HepG2 (cell line): ENCODE data around the gene SMC1B.

Experiments used
- BCL3 ChIP-seq: sonication (generic); formaldehyde crosslinking; IDR thresholded peaks from 2 replicates; pipeline ENCODE4 v1.5.1; 2020; ENCODE audit warnings: mild to moderate bottlenecking, missing genetic modification reagents, moderate library complexity
- CEBPG ChIP-seq: IDR thresholded peaks from 2 replicates; pipeline ENCODE4 v1.6.1; 2016
- GPN1 ChIP-seq: sonication (generic); formaldehyde crosslinking; IDR thresholded peaks from 2 replicates; pipeline ENCODE4 v1.5.1; 2020; ENCODE audit warnings: missing genetic modification reagents, borderline replicate concordance
- JUNB ChIP-seq: sonication (generic); formaldehyde crosslinking; IDR thresholded peaks from 2 replicates; pipeline ENCODE4 v1.8.0; 2022; ENCODE audit warnings: missing genetic modification reagents, mild to moderate bottlenecking, borderline replicate concordance
- MAFK ChIP-seq, 2 experiments: IDR thresholded peaks in 1 of 2; conservative IDR thresholded peaks in 1 of 2; 2 replicates each; pipeline ENCODE4 v1.6.1; 2011; ENCODE audit warnings: improper control_type of control experiment in 2 of 2, low read length in 2 of 2
- RFX5 ChIP-seq: IDR thresholded peaks from 2 replicates; pipeline ENCODE4 v1.6.1; 2011; ENCODE audit warnings: low read depth, low read length, improper control_type of control experiment
- SCMH1 ChIP-seq: sonication (generic); formaldehyde crosslinking; IDR thresholded peaks from 2 replicates; pipeline ENCODE4 v1.9.0; 2021; ENCODE audit warnings: missing genetic modification reagents, mild to moderate bottlenecking, borderline replicate concordance
- ZNF121 ChIP-seq: sonication (generic); formaldehyde crosslinking; IDR thresholded peaks from 2 replicates; pipeline ENCODE4 v1.5.0; 2020; ENCODE audit warnings: mild to moderate bottlenecking, missing genetic modification reagents
- ZNF232 ChIP-seq: sonication (generic); formaldehyde crosslinking; IDR thresholded peaks from 2 replicates; pipeline ENCODE4 v1.4.0; 2020; ENCODE audit warnings: missing genetic modification reagents, borderline replicate concordance

DNA sequence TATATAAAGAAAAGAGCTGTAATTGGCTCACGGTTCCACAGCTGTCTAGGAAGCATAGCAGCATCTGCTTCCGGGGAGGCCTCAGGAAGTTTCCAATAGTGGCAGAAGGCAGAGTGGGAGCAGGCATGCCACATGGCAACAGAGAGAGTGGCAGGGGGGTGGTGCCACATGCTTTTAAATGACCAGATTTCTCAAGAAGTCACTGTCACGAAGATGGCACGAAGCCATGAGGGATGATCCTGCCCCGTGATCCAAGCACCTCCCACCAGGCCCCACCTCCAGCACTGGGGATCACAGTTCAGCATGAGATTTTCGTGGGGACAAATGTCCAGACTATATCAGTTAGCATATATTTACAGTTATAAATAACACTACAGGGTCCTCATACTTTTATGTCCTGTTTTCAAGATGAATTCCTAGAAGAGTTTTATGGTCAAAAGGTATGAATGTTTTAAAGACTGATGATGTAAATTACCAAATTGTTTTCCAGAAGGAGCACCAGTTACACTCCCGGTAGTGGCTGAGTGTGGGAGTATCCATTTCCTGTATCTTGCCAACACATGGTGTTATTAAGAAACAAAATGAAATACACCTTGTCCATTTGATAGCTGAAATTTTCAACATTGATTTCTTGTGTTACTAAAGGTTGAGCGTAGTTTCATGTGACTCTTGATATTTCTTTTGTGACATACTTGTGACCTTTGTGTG, 84.4 kb downstream of the SMC1B start:
- no peak for TF ChIP-seq CEBPG
- TF ChIP-seq ZNF121 (CRISPR knock-in tag): no peak
- no peak for TF ChIP-seq ZNF232
- TF ChIP-seq SCMH1 (CRISPR knock-in tag): no peak
- TF ChIP-seq RFX5: no peak
- TF ChIP-seq JUNB (CRISPR knock-in tag): no peak
- no peak for TF ChIP-seq BCL3
- TF ChIP-seq MAFK (conservative IDR thresholded peaks at IDR 0.05 in 1 of 2, IDR thresholded peaks at IDR 0.05 in 1 of 2; ENCODE audit: low read length in 2 of 2): no peak
- TF ChIP-seq GPN1 (CRISPR knock-in tag): no peak
